ENCODE data around the gene PRRT1. TPM values are rescaled to one million over a fixed set of nuclear protein-coding genes. Genes with fewer than 3 reads are reported as not detected.

The PRRT1 gene
- total and polyA plus RNA-seq, 2 of the 4 experiments (the other 2 are of a cell fraction), result 0.99 TPM; not detected in 1

GRCh38 chr6:32118782-32119628 lies 32.7 kb downstream of the PRRT1 start:
- H4K5ac ChIP-seq (ENCODE audit: low read depth, low read length), result no peak overlapping the region
- H3K4me2 ChIP-seq (ENCODE audit: low read depth, low read length), result peak overlapping the region; percentile 61
- no peak overlapping the region for H3K56ac ChIP-seq (ENCODE audit: extremely low read depth, insufficient read depth, low read length)
- intact Hi-C loops (cut with micrococcal nuclease) (loop anchor here (1.0 to 5.0 kb wide), 5 partner anchors 35 to 293 kb away; partner anchors contain the start of genes AGPAT1, PPT2 and RNF5), dilution Hi-C loops (cut with HindIII; ENCODE audit: low sequenced_read_pairs, unreplicated experiment) (no loop called here), in situ Hi-C loops (cut with MboI; ENCODE audit: low sequenced_read_pairs) (loop anchor here (5.0 to 10.0 kb wide), 3 partner anchors 38 to 144 kb away; partner anchors contain the start of genes DXO, GPSM3 and PBX2)
- 0% methylated on average over 5 of the region's 17 CpGs; no CpG with 5 or more reads in 1 of the 2 experiments for WGBS, 2 experiments (ENCODE audit: extremely low coverage in 2 of 2, insufficient read length in 1 of 2)
- H2AK5ac ChIP-seq (ENCODE audit: low read depth, low read length), result no peak overlapping the region; the same call in 1 of the 2 replicates
- H3K27me3 ChIP-seq (ENCODE audit: control insufficient read depth, insufficient read depth, low read length), result no peaks in the 10 kb centered on the region
- ChIA-PET POLR2A (ENCODE audit: unreplicated experiment) (no interaction called here), CTCF (interaction anchor here (0.7 to 1.9 kb wide), 6 partner anchors 10 to 77 kb away, joined by 3 to 12 read pairs (median 4); partner anchors contain the start of gene ATF6B)
- H3K79me1 ChIP-seq (ENCODE audit: low read depth in 1 of 2, low read length in 2 of 2), result peaks cover 0 to 10% of the 10 kb centered on the region in 2 experiments; a peak in 2 of 4 replicates
- peak overlapping the region; percentile 65; the same call in 1 of the 2 replicates for H2BK20ac ChIP-seq (ENCODE audit: low read depth, low read length)
- H4K91ac ChIP-seq (ENCODE audit: insufficient read depth, low read depth, low read length), result no peak overlapping the region
- H3K9ac ChIP-seq (ENCODE audit: low read depth, low read length), result 0 out of 2 replicates have a peak overlapping the region, but pooled peaks have one; percentile 14
- TF ChIP-seq RFX5 (IDR thresholded peaks at IDR 0.05; ENCODE audit: low read depth, low read length) (no peak), BHLHE40 (IDR thresholded peaks at IDR 0.05; ENCODE audit: low read depth, low read length) (peak; percentile 3; the same call in 1 of the 2 replicates), MAZ (IDR thresholded peaks at IDR 0.05; ENCODE audit: borderline replicate concordance, low read depth, low read length) (peak; percentile 39; the same call in 1 of the 2 replicates), RAD21 (IDR thresholded peaks at IDR 0.05; ENCODE audit: low read length) (peak; percentile 98), SMC3 (IDR thresholded peaks at IDR 0.05; ENCODE audit: low read depth, low read length) (peak; percentile 94), CTCF (conservative IDR thresholded peaks at IDR 0.05; ENCODE audit: low read depth, low read length) (peak; percentile 98), POLR2A (IDR thresholded peaks at IDR 0.05; ENCODE audit: low read depth, low read length) (peak; percentile 57; the same call in 1 of the 2 replicates), CHD1 (IDR thresholded peaks at IDR 0.05; ENCODE audit: low read depth, low read length) (0 out of 2 replicates have a peak, but pooled peaks have one; percentile 45), CEBPB (IDR thresholded peaks at IDR 0.05; ENCODE audit: low read depth, low read length) (no peak)
- H3K9me1 ChIP-seq (ENCODE audit: insufficient read depth, low read length), result no peaks in the 10 kb centered on the region; the same call in 1 of the 2 replicates
- BruUV-seq (replicated peaks), result no TSS peak
- 0 out of 2 replicates have a peak overlapping the region, but pooled peaks have one; percentile 6 for H3K4ac ChIP-seq (ENCODE audit: low read depth, low read length)
- H2AFZ ChIP-seq (replicated peaks; ENCODE audit: low read length, poor library complexity), result no peak overlapping the region
- no peaks in the 10 kb centered on the region; the same call in none of the 2 replicates for H4K20me1 ChIP-seq (ENCODE audit: insufficient read depth, low read length)
- H3K18ac ChIP-seq (ENCODE audit: low read depth, low read length), result no peak overlapping the region
- DNase-seq, result peak; percentile 85
- H3K9me3 ChIP-seq (ENCODE audit: control insufficient read depth, insufficient read depth, low read length), result no peaks in the 10 kb centered on the region
- H3K23ac ChIP-seq (ENCODE audit: low read depth, low read length), result no peak overlapping the region
- peaks cover 11% of the 10 kb centered on the region for H3K4me1 ChIP-seq (ENCODE audit: control insufficient read depth, insufficient read depth, low read length)
- no peak overlapping the region for H4K8ac ChIP-seq (ENCODE audit: low read depth in 2 of 2, low read length in 2 of 2)
- H2AK9ac ChIP-seq (replicated peaks; ENCODE audit: low read depth, low read length, poor library complexity), result no peak overlapping the region
- H2BK5ac ChIP-seq (ENCODE audit: low read depth, low read length, poor library complexity, severe bottlenecking), result no peak overlapping the region
- H3K27ac ChIP-seq (ENCODE audit: insufficient read depth, low read length), result peak overlapping the region; percentile 36; the same call in 1 of the 2 replicates
- no peak overlapping the region for H3K4me3 ChIP-seq (ENCODE audit: insufficient read depth, low read depth, low read length)
- no peak overlapping the region for H2BK120ac ChIP-seq (ENCODE audit: low read depth, low read length)
- no peak overlapping the region for H3K14ac ChIP-seq (replicated peaks; ENCODE audit: low read depth, low read length)
- ATAC-seq (ENCODE audit: low read depth), result peak; percentile 78
- H2BK15ac ChIP-seq (ENCODE audit: low read depth, low read length), result no peak overlapping the region; the same call in 2 of the 3 replicates
- H3K36me3 ChIP-seq (ENCODE audit: control insufficient read depth, insufficient read depth, low read length), result peaks cover 41% of the 10 kb centered on the region

All from IMR-90 (cell line).